WTC11 (cell line): Measurements from ENCODE around the gene DYNLL2. TPM values are rescaled to one million over a fixed set of nuclear protein-coding genes. Genes with fewer than 3 reads are reported as not detected.
"Not testable (repeated sequence)": the region's sequence is repeated elsewhere in the genome, so short reads cannot be mapped to it uniquely, and the experiment has no call there.

Experiments
- ATAC-seq: fragments of 200-7000 bp; cut with Tn5 transposase; 2 replicates; pipeline ENCODE4 v1.10.0; 2021; ENCODE audit warnings: mild to moderate bottlenecking, moderate library complexity
- CTCF ChIA-PET: fragments of 300-600 bp; sonication (Branson Sonifier 250); formaldehyde crosslinking; loops from one replicate; lab custom pipeline; 2021; ENCODE audit warnings: antibody characterized with exemption; lab: Charles Lee
- POLR2A ChIA-PET: fragments of 350-600 bp; sonication (Branson Sonifier 250); formaldehyde crosslinking; loops from one replicate; lab custom pipeline; 2021; ENCODE audit warnings: antibody characterized with exemption; lab: Charles Lee
- DNase-seq: peaks from one replicate; pipeline ENCODE4 v3.0.0; 2021; ENCODE audit warnings: low spot score
- H3K27ac Mint-ChIP-seq: 2 replicates; pipeline ENCODE4 v1.8.0; 2021; ENCODE audit warnings: mixed read lengths
- H3K27me3 Mint-ChIP-seq: 2 replicates; pipeline ENCODE4 v1.8.0; 2021; ENCODE audit warnings: low read depth, mild to moderate bottlenecking, moderate library complexity, mixed read lengths
- H3K36me3 Mint-ChIP-seq: 2 replicates; pipeline ENCODE4 v1.8.0; 2021; ENCODE audit warnings: mixed read lengths
- H3K4me1 Mint-ChIP-seq: 2 replicates; pipeline ENCODE4 v1.8.0; 2022; ENCODE audit warnings: mixed read lengths
- H3K4me3 Mint-ChIP-seq: 2 replicates; pipeline ENCODE4 v1.8.0; 2021; ENCODE audit warnings: mild to moderate bottlenecking, moderate library complexity, mixed read lengths
- H3K9me3 Mint-ChIP-seq: 2 replicates; pipeline ENCODE4 v1.8.0; 2021; ENCODE audit warnings: mixed read lengths
- ATF6 ChIP-seq: sonication (generic); formaldehyde crosslinking; IDR thresholded peaks from 2 replicates; pipeline ENCODE4 v1.8.1; 2023; ENCODE audit warnings: mild to moderate bottlenecking, missing genetic modification reagents
- CTCF ChIP-seq: fragments of 200-600 bp; IDR thresholded peaks from 2 replicates; pipeline ENCODE4 v1.8.0; 2022; ENCODE audit warnings: antibody characterized with exemption
- E2F1 ChIP-seq: sonication (generic); formaldehyde crosslinking; IDR thresholded peaks from 2 replicates; pipeline ENCODE4 v1.8.0; 2022; ENCODE audit warnings: mild to moderate bottlenecking, missing genetic modification reagents
- ELF4 ChIP-seq: sonication (generic); formaldehyde crosslinking; IDR thresholded peaks from 2 replicates; pipeline ENCODE4 v1.8.1; 2022; ENCODE audit warnings: low read depth, mild to moderate bottlenecking, moderate library complexity, missing genetic modification reagents
- FOXJ3 ChIP-seq: sonication (generic); formaldehyde crosslinking; IDR thresholded peaks from 2 replicates; pipeline ENCODE4 v1.9.0; 2021; ENCODE audit warnings: missing genetic modification reagents, mild to moderate bottlenecking, borderline replicate concordance
- FOXP4 ChIP-seq: sonication (generic); formaldehyde crosslinking; IDR thresholded peaks from 2 replicates; pipeline ENCODE4 v1.8.0; 2022; ENCODE audit warnings: mild to moderate bottlenecking, missing genetic modification reagents
- JUN ChIP-seq: sonication (generic); formaldehyde crosslinking; IDR thresholded peaks from 2 replicates; pipeline ENCODE4 v1.8.0; 2023; ENCODE audit warnings: mild to moderate bottlenecking, missing genetic modification reagents
- NFE2L1 ChIP-seq: sonication (generic); formaldehyde crosslinking; IDR thresholded peaks from 2 replicates; pipeline ENCODE4 v1.8.1; 2023; ENCODE audit warnings: missing genetic modification reagents
- OVOL2 ChIP-seq: fragments of 250-450 bp; sonication (Bioruptor Pico); IDR thresholded peaks from 2 replicates; pipeline ENCODE4 v1.9.0; 2021; ENCODE audit warnings: mild to moderate bottlenecking, borderline replicate concordance
- PREB ChIP-seq: sonication (generic); formaldehyde crosslinking; IDR thresholded peaks from 2 replicates; pipeline ENCODE4 v1.8.1; 2022; ENCODE audit warnings: mild to moderate bottlenecking, missing genetic modification reagents, moderate library complexity, borderline replicate concordance
- PRRX2 ChIP-seq: fragments of 250-450 bp; sonication (Bioruptor Pico); IDR thresholded peaks from 2 replicates; pipeline ENCODE4 v1.8.0; 2021; ENCODE audit warnings: mild to moderate bottlenecking
- RELA ChIP-seq: sonication (generic); formaldehyde crosslinking; IDR thresholded peaks from 2 replicates; pipeline ENCODE4 v1.8.1; 2022; ENCODE audit warnings: missing genetic modification reagents, mild to moderate bottlenecking, borderline replicate concordance
- SMAD3 ChIP-seq: sonication (generic); formaldehyde crosslinking; IDR thresholded peaks from 2 replicates; pipeline ENCODE4 v1.8.0; 2022; ENCODE audit warnings: missing genetic modification reagents, mild to moderate bottlenecking, borderline replicate concordance
- TEAD4 ChIP-seq: sonication (generic); formaldehyde crosslinking; IDR thresholded peaks from 2 replicates; pipeline ENCODE4 v1.8.0; 2022; ENCODE audit warnings: mild to moderate bottlenecking, missing genetic modification reagents
- USF2 ChIP-seq: sonication (generic); formaldehyde crosslinking; IDR thresholded peaks from 2 replicates; pipeline ENCODE4 v1.8.1; 2023; ENCODE audit warnings: mild to moderate bottlenecking, missing genetic modification reagents, moderate library complexity
- ZNF121 ChIP-seq: sonication (generic); formaldehyde crosslinking; IDR thresholded peaks from 2 replicates; pipeline ENCODE4 v1.8.0; 2023; ENCODE audit warnings: missing genetic modification reagents
- ZNF138 ChIP-seq: sonication (generic); formaldehyde crosslinking; conservative IDR thresholded peaks from 2 replicates; pipeline ENCODE4 v1.8.1; 2022; ENCODE audit warnings: mild to moderate bottlenecking, moderate library complexity, missing genetic modification reagents
- ZNF263 ChIP-seq: sonication (generic); formaldehyde crosslinking; IDR thresholded peaks from 2 replicates; pipeline ENCODE4 v1.8.1; 2022; ENCODE audit warnings: low read depth, mild to moderate bottlenecking, moderate library complexity, missing genetic modification reagents
- ZSCAN18 ChIP-seq: fragments of 250-450 bp; sonication (Bioruptor Pico); IDR thresholded peaks from 2 replicates; pipeline ENCODE4 v2.1.2; 2022; ENCODE audit warnings: mild to moderate bottlenecking, moderate library complexity
- total RNA-seq: library from RNA; stranded (reverse); gene quantifications from 3 replicates; pipeline ENCODE4 v1.2.3, GENCODE V29; 2021

DYNLL2 gene
- total RNA-seq, 1 experiment from 2014 or later, result 34.6 TPM

GRCh38 chr17:58120195-58120822 lies 37.1 kb downstream of the DYNLL2 start (continued):
- TF ChIP-seq SMAD3 (CRISPR knock-in tag) (peak; percentile 40; the same call in 1 of the 2 replicates), PREB (CRISPR knock-in tag) (peak; percentile 49; the same call in 1 of the 2 replicates), E2F1 (0 out of 2 replicates have a peak, but pooled peaks have one; percentile 63)

GRCh38 chr17:58121925-58122324 lies 38.7 kb downstream of the DYNLL2 start:
- peak; percentile 23 for DNase-seq

GRCh38 chr17:58127846-58128245 lies 44.6 kb downstream of the DYNLL2 start:
- TF ChIP-seq ZNF121 (CRISPR knock-in tag), result no peak
- TF ChIP-seq ELF4 (CRISPR knock-in tag), result no peak
- no peak for TF ChIP-seq NFE2L1 (CRISPR knock-in tag)
- no peak for TF ChIP-seq FOXJ3 (CRISPR knock-in tag)
- TF ChIP-seq PRRX2 (CRISPR knock-in tag), result no peak
- no peak for TF ChIP-seq TEAD4 (CRISPR knock-in tag)
- no peak for TF ChIP-seq RELA (CRISPR knock-in tag)
- TF ChIP-seq CTCF, result no peak
- TF ChIP-seq ZNF138 (CRISPR knock-in tag), result no peak
- TF ChIP-seq ZSCAN18 (CRISPR knock-in tag), result no peak
- TF ChIP-seq ATF6 (CRISPR knock-in tag), result no peak
- TF ChIP-seq JUN (CRISPR knock-in tag), result no peak
- no peak for TF ChIP-seq OVOL2
- TF ChIP-seq, all 79 proteins: peak for 0
- Mint-ChIP-seq H3K36me3 (no peaks in the 10 kb centered on the region), H3K9me3 (no peaks in the 10 kb centered on the region), H3K4me3 (no peak overlapping the region), H3K27ac (no peak overlapping the region), H3K27me3 (peaks cover 52% of the 10 kb centered on the region), H3K4me1 (no peaks in the 10 kb centered on the region)
- ChIA-PET CTCF (no interaction called here), POLR2A (no interaction called here)
- no peak for ATAC-seq
- no peak for DNase-seq

More at GRCh38 chr17:58121925-58122324, 38.7 kb downstream of the DYNLL2 start:
- Mint-ChIP-seq H3K4me3 (no peak overlapping the region), H3K36me3 (no peaks in the 10 kb centered on the region), H3K4me1 (no peaks in the 10 kb centered on the region), H3K27me3 (peaks cover 13% of the 10 kb centered on the region; the same call in 1 of the 2 replicates), H3K9me3 (no peaks in the 10 kb centered on the region), H3K27ac (no peak overlapping the region)
- peak; percentile 69; the same call in 1 of the 2 replicates for ATAC-seq
- POLR2A ChIA-PET, result interaction anchor here (0.6 kb wide), 1 partner anchor 812 kb away, joined by 4 read pairs; no protein-coding TSS in a partner anchor
- CTCF ChIA-PET, result interaction anchor here (0.6 to 2.9 kb wide), 11 partner anchors 9 to 247 kb away, joined by 3 to 19 read pairs (median 4); no protein-coding TSS in a partner anchor
- TF ChIP-seq ZNF263 (CRISPR knock-in tag) (no peak), FOXP4 (CRISPR knock-in tag) (no peak), USF2 (CRISPR knock-in tag) (no peak), FOXJ3 (CRISPR knock-in tag) (no peak)

- CTCF ChIA-PET, DNase-seq, ATAC-seq, H3K4me1 Mint-ChIP-seq, POLR2A ChIA-PET, H3K36me3 Mint-ChIP-seq, H3K4me3 Mint-ChIP-seq, H3K27ac Mint-ChIP-seq, H3K9me3 Mint-ChIP-seq: not testable (repeated sequence)
- H3K27me3 Mint-ChIP-seq, result peaks cover 56% of the 10 kb centered on the region
Measured at GRCh38 chr17:58132697-58133096, 49.5 kb downstream of the DYNLL2 start.
